ENCODE results near the gene ASNS.
"Not testable (repeated sequence)": the region's sequence is repeated elsewhere in the genome, so short reads cannot be mapped to it uniquely, and the experiment has no call there.

Gene ASNS, protein sequence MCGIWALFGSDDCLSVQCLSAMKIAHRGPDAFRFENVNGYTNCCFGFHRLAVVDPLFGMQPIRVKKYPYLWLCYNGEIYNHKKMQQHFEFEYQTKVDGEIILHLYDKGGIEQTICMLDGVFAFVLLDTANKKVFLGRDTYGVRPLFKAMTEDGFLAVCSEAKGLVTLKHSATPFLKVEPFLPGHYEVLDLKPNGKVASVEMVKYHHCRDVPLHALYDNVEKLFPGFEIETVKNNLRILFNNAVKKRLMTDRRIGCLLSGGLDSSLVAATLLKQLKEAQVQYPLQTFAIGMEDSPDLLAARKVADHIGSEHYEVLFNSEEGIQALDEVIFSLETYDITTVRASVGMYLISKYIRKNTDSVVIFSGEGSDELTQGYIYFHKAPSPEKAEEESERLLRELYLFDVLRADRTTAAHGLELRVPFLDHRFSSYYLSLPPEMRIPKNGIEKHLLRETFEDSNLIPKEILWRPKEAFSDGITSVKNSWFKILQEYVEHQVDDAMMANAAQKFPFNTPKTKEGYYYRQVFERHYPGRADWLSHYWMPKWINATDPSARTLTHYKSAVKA

DNA sequence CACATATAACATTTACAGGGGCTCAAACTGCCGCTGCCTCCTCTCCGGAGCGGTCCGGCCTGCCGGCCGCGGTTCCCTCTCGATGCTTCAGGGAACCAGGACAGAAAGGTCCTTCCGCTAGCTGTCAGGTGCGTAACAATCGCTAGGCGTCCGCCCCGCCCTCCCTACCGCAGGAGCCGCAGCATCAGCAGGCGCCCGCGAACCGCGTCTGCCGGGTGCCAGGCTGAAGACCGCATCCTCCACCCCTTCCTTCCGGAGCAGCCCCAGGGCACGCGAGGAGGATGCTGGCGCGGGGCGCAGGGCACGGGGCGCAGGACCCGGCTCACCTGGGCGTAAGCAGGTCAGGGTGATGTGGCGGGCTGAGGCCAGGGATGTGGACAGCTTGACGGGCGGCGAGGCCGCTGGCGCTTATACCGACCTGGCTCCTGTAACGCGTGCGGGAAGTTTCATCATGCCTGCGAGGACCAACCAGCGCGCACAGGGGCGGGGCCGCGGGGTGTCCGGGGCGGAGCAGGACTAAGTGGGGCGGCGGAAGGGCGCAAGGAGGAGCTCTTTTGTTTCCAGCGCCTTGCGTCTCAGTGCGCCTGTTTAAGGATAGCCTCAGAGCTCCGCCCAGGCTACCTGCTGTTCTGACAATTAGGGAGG lies at the start of gene ASNS:
ASNS (minus strand) TSS at position 384 of the 645 bp plus-strand sequence. CDS start 3,252 bp downstream, outside the sequence.
- no peak for FAIRE-seq

DNA sequence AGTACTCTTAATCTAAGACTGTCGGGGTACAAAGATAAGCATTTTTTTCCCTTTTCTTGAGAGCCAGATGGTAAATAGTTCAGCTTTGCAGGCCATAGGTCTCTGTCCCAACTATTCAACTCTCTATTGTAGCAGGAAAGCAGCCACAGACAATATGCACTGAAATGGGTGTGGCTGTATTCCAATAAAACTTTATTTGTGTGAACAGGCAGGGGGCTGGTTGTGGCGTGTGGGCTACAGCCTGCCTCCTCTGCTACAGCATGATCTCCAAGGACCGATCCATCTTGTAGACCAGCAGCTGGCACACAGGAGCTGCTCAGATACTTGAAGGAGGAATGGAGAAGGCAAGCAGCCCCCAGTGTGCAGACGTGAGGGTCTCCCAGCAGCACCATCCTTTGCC lies 49.0 kb upstream of the ASNS start:
- not testable (repeated sequence) for FAIRE-seq

DNA sequence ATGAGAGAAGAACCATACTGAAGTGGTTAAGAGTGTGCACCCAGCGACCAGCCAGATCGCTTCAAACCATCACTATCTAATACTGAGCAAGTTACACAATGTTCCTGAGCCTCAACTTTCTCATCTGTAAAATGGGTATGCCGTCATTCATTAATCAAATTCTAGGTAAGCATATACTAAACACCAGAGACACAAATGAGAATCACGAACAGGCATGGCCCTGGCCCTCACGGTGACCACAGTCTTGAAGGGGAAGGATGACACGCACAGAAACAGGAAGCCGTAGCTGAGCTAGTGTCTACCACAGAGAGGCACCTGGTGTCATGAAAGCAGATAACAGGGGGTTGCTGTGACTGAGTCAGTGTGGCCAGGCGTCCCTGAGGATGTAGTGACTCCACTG lies 43.1 kb upstream of the ASNS start:
- not testable (repeated sequence) for FAIRE-seq

- not testable (repeated sequence) for FAIRE-seq
These were observed 40.1 kb upstream of the ASNS start for GRCh38 chr7:97912294-97912693.

DNA sequence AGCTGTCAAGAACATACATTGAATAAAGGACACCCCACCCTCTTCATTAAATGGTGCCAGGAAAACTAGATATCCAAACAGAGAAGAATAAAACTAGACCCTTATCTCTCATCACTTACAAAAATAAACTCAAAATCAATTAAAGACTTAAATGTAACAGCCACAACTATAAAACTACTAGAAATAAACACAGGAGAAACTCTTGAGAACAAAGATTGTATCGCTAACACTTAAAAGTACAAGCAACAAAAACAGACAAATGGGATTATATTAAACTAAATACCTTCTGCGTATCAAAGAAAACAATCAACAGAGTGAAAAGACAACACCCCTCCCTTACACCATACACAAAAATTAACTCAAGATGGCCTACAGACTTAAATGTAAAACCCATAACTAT lies 24.7 kb upstream of the ASNS start:
- FAIRE-seq: not testable (repeated sequence)

- FAIRE-seq: not testable (repeated sequence)
These were observed 19.5 kb upstream of the ASNS start for GRCh38 chr7:97891721-97892120.

DNA sequence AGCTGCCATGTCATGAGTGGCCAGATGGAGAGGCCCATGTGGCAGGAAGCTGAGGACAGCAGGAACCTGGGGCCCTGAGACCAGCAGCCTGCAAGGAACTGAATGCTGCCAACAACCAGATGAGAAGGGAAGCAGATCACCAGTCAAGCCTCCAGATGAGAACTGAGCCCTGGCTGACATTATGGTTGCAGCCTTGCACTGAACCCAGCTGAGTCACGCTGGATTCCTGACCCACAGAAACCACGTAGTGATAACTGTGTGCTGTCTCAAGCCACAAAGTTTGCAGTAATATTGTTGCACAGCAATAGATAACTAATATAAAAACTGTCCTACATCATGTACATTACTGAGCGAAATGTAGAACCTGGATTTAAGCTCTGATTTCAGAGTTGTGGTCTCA lies 7.3 kb upstream of the ASNS start:
- FAIRE-seq: not testable (repeated sequence)

- not testable (repeated sequence) for FAIRE-seq
These were observed 2.7 kb upstream of the ASNS start for GRCh38 chr7:97874894-97875293.

- no peak for FAIRE-seq
These were observed 1.4 kb upstream of the ASNS start for GRCh38 chr7:97873606-97874005.

DNA sequence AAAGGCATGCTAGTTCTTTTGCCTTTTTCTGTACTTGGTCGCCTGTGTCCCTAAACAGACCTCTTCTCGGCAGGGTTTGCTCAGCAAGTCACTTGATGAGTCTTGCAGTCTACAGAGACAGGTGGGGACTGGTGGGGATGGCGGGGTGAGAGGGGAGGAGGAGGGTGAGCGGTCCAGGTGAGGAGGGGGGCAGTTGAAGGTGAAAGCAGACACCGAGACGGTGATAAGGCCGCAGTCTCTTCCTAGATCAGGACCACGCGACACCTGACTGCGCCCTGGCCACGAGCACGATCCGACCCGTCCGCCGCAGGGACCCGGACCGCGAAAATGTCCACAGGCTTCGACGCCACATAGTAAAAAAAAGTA lies 566 bp downstream of the ASNS start:
- FAIRE-seq: no peak

DNA sequence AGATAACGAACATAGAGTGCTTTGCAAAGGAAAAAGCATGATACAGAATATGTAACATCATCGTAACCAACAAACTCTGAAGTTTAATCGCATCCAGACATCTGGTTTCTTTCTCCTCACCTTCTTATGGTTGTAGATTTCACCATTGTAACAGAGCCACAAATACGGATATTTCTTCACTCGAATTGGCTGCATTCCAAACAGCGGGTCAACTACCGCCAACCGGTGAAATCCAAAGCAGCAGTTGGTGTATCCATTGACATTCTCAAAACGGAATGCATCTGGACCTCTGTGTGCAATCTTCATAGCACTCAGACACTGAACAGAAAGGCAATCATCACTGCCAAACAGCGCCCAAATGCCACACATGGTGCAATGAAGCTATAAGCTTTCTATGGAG lies 3.4 kb downstream of the ASNS start:
- no peak for FAIRE-seq

DNA sequence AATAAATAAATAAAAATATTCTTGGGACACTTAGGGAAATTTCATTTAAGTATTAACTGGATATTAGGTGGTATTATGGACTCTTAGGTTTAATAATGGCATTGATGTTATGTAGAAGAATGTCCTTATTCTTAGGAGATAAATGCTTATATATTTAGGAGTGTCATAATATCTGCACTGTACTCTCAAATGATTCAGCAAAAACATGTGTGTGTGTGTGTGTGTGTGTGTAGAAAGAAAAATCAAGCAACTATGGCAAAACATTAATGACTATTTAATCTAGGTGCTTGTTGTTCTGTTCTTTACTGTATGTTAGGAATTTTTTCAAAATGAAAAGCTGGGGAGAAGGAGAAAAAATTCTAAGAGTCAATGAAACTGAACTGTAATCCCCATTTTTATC lies 3.9 kb downstream of the ASNS start:
- FAIRE-seq: no peak

DNA sequence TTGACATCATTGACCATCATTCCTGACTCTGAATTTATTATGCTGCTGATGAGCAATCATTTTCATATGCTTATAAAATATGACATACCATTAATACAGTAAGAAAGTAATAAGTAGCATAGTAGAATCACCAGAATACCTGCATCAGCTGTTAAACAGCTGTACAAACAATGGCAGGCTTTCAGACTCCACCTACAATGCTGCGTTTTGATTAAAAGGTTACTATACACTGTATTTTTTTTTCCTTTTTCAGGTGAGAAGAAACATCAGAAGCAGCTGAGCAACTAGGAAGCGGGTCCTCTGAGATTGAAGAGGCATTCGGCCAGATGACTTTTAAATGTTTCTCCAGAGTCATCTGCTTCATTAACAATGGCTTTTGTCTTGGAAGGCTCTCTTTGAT lies 7.1 kb downstream of the ASNS start:
- no peak for FAIRE-seq

- FAIRE-seq: peak; percentile 60
These were observed 12.5 kb downstream of the ASNS start for GRCh38 chr7:97859606-97860204.

GRCh38 chr7:97858221-97858620 lies 14.0 kb downstream of the ASNS start:
- FAIRE-seq: no peak

- FAIRE-seq: no peak
These were observed 14.7 kb downstream of the ASNS start for GRCh38 chr7:97857544-97857943.

DNA sequence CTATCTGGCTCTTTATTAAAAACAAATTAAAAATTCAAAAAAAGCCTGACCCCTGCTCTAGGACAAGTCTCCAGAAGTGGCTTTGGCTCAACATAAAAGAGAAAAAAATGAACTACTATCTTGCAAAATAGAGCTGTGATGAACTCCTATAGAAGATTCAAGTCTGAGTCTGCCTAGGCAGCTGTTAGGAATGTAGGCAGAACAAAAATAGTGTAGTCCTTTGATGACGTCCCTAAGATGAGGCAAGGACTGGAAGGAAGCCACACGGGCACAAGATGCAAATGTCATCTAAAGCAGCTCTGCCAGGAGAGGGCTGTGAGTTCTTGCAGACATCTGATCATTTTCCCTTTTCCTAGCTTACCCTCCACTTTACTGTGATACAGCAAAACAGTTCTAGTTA lies 20.5 kb downstream of the ASNS start:
- FAIRE-seq: no peak

DNA sequence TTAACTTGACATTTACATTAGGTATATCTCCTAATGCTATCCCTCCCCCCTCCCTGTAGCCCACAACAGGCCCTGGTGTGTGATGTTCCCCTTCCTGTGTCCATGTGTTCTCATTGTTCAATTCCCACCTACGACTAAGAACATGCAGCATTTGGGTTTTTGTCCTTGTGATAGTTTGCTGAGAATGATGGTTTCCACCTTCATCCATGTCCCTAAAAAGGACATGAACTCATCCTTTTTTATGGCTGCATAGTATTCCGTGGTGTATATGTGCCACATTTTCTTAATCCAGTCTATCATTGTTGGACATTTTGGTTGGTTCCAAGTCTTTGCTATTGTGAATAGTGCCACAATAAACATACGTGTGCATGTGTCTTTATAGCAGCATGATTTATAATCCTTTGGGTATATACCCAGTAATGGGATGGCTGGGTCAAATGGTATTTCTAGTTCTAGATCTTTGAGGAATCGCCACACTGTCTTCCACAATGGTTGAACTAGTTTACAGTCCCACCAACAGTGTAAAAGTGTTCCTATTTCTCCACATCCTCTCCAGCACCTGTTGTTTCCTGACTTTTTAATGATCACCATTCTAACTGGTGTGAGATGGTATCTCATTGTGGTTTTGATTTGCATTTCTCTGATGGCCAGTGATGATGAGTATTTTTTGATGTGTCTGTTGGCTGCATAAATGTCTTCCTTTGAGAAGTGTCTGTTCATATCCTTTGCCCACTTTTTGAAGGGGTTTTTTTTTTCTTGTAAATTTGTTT lies 21.8 kb downstream of the ASNS start:
- not testable (repeated sequence) for FAIRE-seq

- FAIRE-seq: no peak
These were observed 24.4 kb downstream of the ASNS start for GRCh38 chr7:97847791-97848190.

- no peak for FAIRE-seq
These were observed 25.3 kb downstream of the ASNS start for GRCh38 chr7:97846945-97847344.

GRCh38 chr7:97845622-97846203 lies 26.5 kb downstream of the ASNS start:
- peak; percentile 64 for FAIRE-seq

GRCh38 chr7:97844036-97844435 lies 28.2 kb downstream of the ASNS start:
- FAIRE-seq: no peak

All from colon (tissue), 2 donors.